GM19468 (cell line): ENCODE results near the gene TSC2.

Experiments used
- ATAC-seq: cut with Tn5 transposase; IDR thresholded peaks from one replicate; pipeline ENCODE4 v1.9.1; 2021; ENCODE audit warnings: mild to moderate bottlenecking, moderate library complexity, moderate number of reproducible peaks; ENCODE audit not compliant: unreplicated experiment; ENCODE audit errors: extremely low read depth

The TSC2 gene

GRCh38 chr16:2040787-2041522 lies 6.8 kb upstream of the TSC2 start:
- ATAC-seq = no peak

GRCh38 chr16:2042171-2042985 lies 5.4 kb upstream of the TSC2 start:
- ATAC-seq = no peak

- no peak for ATAC-seq
Observed at GRCh38 chr16:2042986-2043666, 4.7 kb upstream of the TSC2 start.

GRCh38 chr16:2043667-2044451 lies 3.9 kb upstream of the TSC2 start:
- no peak for ATAC-seq

GRCh38 chr16:2044541-2044940 lies 3.2 kb upstream of the TSC2 start:
- ATAC-seq = no peak

- ATAC-seq = no peak
Observed at GRCh38 chr16:2045965-2046892, 1.6 kb upstream of the TSC2 start.

- no peak for ATAC-seq
Observed at GRCh38 chr16:2046893-2047329, 874 bp upstream of the TSC2 start.

GRCh38 chr16:2048116-2048543 lies 345 bp downstream of the TSC2 start:
- no peak for ATAC-seq

GRCh38 chr16:2053211-2053610 lies 5.4 kb downstream of the TSC2 start:
- ATAC-seq = no peak

GRCh38 chr16:2053897-2054296 lies 6.1 kb downstream of the TSC2 start:
- no peak for ATAC-seq

GRCh38 chr16:2054543-2055245 lies 6.9 kb downstream of the TSC2 start:
- ATAC-seq = no peak

GRCh38 chr16:2056077-2056476 lies 8.3 kb downstream of the TSC2 start:
- ATAC-seq = no peak

GRCh38 chr16:2056681-2057407 lies 9.1 kb downstream of the TSC2 start:
- ATAC-seq = no peak

GRCh38 chr16:2057438-2057837 lies 9.7 kb downstream of the TSC2 start:
- no peak for ATAC-seq

- no peak for ATAC-seq
Observed at GRCh38 chr16:2058420-2058819, 10.6 kb downstream of the TSC2 start.

GRCh38 chr16:2058872-2059271 lies 11.1 kb downstream of the TSC2 start:
- no peak for ATAC-seq

GRCh38 chr16:2060346-2060745 lies 12.6 kb downstream of the TSC2 start:
- ATAC-seq = no peak

- ATAC-seq = no peak
Observed at GRCh38 chr16:2061023-2061422, 13.2 kb downstream of the TSC2 start.
